Osteoblast (primary cell): ENCODE measurements around the gene GAN. TPM values are rescaled to one million over a fixed set of nuclear protein-coding genes. Genes with fewer than 3 reads are reported as not detected.

Experiments
- DNase-seq: peaks from one replicate; pipeline ENCODE4 v3.0.0; 2011; ENCODE audit warnings: low spot score, mixed read lengths; ENCODE audit not compliant: insufficient read length; ENCODE audit errors: missing footprints
- H2AFZ ChIP-seq: 2 replicates; pipeline ENCODE4 v1.6.0; 2011; ENCODE audit warnings: mild to moderate bottlenecking, low read length
- H3K27ac ChIP-seq: 2 replicates; pipeline ENCODE4 v1.5.1; 2011; ENCODE audit warnings: mild to moderate bottlenecking, low read depth, low read length, moderate library complexity
- H3K27me3 ChIP-seq: 2 replicates; pipeline ENCODE4 v1.6.0; 2012; ENCODE audit warnings: mild to moderate bottlenecking, control low read depth, inconsistent platforms, low read length, moderate library complexity; ENCODE audit not compliant: insufficient read depth
- H3K36me3 ChIP-seq: 2 replicates; pipeline ENCODE4 v1.5.1; 2011; ENCODE audit warnings: mild to moderate bottlenecking, low read length, control low read depth, moderate library complexity; ENCODE audit not compliant: insufficient read depth
- H3K4me1 ChIP-seq: 2 replicates; pipeline ENCODE4 v1.5.1; 2011; ENCODE audit warnings: mild to moderate bottlenecking, low read length, control low read depth, moderate library complexity; ENCODE audit not compliant: insufficient read depth
- H3K4me2 ChIP-seq: 2 replicates; pipeline ENCODE4 v1.6.0; 2011; ENCODE audit warnings: mild to moderate bottlenecking, low read length; ENCODE audit not compliant: insufficient read depth
- H3K4me3 ChIP-seq: fragments of 200-600 bp; sonication (generic); 3 replicates; pipeline ENCODE4 v1.5.1; 2012; ENCODE audit warnings: mild to moderate bottlenecking, low read length, inconsistent platforms; ENCODE audit not compliant: insufficient read depth
- H3K79me2 ChIP-seq: 2 replicates; pipeline ENCODE4 v1.6.0; 2012; ENCODE audit warnings: mild to moderate bottlenecking, low read length, control low read depth, inconsistent platforms; ENCODE audit not compliant: insufficient read depth
- H3K9me3 ChIP-seq: 2 replicates; pipeline ENCODE4 v1.5.1; 2011; ENCODE audit warnings: low read depth, low read length, control low read depth
- H4K20me1 ChIP-seq: 2 replicates; pipeline ENCODE4 v1.6.0; 2012; ENCODE audit warnings: mild to moderate bottlenecking, low read length, control low read depth; ENCODE audit not compliant: insufficient read depth
- CTCF ChIP-seq: IDR thresholded peaks from 2 replicates; pipeline ENCODE4 v1.5.1; 2011; ENCODE audit warnings: mild to moderate bottlenecking, low read depth, low read length, moderate library complexity; ENCODE audit errors: extremely low read depth
- total RNA-seq: library from RNA; depleted of rRNA; stranded (reverse); fragments of >200 nt; gene quantifications from 2 replicates; pipeline ENCODE4 v1.2.3, GENCODE V29; 2012

The GAN gene
- total RNA-seq, 1 donor = 10.9 TPM

- H3K36me3 ChIP-seq = peaks cover 5% of the 10 kb centered on the region
- H3K4me3 ChIP-seq = no peak overlapping the region
- H2AFZ ChIP-seq = no peak overlapping the region
- no peaks in the 10 kb centered on the region for H4K20me1 ChIP-seq
- TF ChIP-seq CTCF = no peak
- H3K27me3 ChIP-seq = no peaks in the 10 kb centered on the region
- H3K4me1 ChIP-seq = no peaks in the 10 kb centered on the region
- H3K9me3 ChIP-seq = no peaks in the 10 kb centered on the region
- DNase-seq = no peak
- no peak overlapping the region for H3K4me2 ChIP-seq
- H3K79me2 ChIP-seq = no peaks in the 10 kb centered on the region
- no peak overlapping the region for H3K27ac ChIP-seq
Observed at GRCh38 chr16:81388357-81388756, 73.6 kb downstream of the GAN start.

GRCh38 chr16:81390840-81391239, 76.1 kb downstream of the GAN start:
- Histone ChIP-seq H3K79me2 (no peaks in the 10 kb centered on the region), H3K9me3 (no peaks in the 10 kb centered on the region), H3K4me3 (no peak overlapping the region), H3K27ac (no peak overlapping the region), H3K36me3 (peaks cover 5% of the 10 kb centered on the region), H3K4me1 (no peaks in the 10 kb centered on the region), H3K4me2 (no peak overlapping the region), H2AFZ (no peak overlapping the region), H3K27me3 (no peaks in the 10 kb centered on the region), H4K20me1 (no peaks in the 10 kb centered on the region)
- no peak for TF ChIP-seq CTCF
- no peak for DNase-seq

- H3K36me3 ChIP-seq = peaks cover 5% of the 10 kb centered on the region
- no peaks in the 10 kb centered on the region for H4K20me1 ChIP-seq
- no peaks in the 10 kb centered on the region for H3K9me3 ChIP-seq
- H3K4me1 ChIP-seq = no peaks in the 10 kb centered on the region
- H3K4me3 ChIP-seq = no peak overlapping the region
- no peak overlapping the region for H3K4me2 ChIP-seq
- DNase-seq = no peak
- H3K27ac ChIP-seq = no peak overlapping the region
- TF ChIP-seq CTCF = no peak
- no peak overlapping the region for H2AFZ ChIP-seq
- no peaks in the 10 kb centered on the region for H3K27me3 ChIP-seq
- no peaks in the 10 kb centered on the region for H3K79me2 ChIP-seq
Observed at GRCh38 chr16:81392011-81392410, 77.2 kb downstream of the GAN start.

GRCh38 chr16:81394416-81394815, 79.7 kb downstream of the GAN start:
- Histone ChIP-seq H3K79me2 (no peaks in the 10 kb centered on the region), H3K4me3 (no peak overlapping the region), H3K27ac (no peak overlapping the region), H3K9me3 (no peaks in the 10 kb centered on the region), H3K4me1 (no peaks in the 10 kb centered on the region), H3K36me3 (peaks cover 5% of the 10 kb centered on the region), H2AFZ (no peak overlapping the region), H3K4me2 (no peak overlapping the region), H3K27me3 (no peaks in the 10 kb centered on the region), H4K20me1 (no peaks in the 10 kb centered on the region)
- no peak for TF ChIP-seq CTCF
- DNase-seq = no peak
